ENCODE results near the gene ETV6.

- TF ChIP-seq POLR2AphosphoS5 (IDR thresholded peaks at IDR 0.05) (no peak), CTCF (IDR thresholded peaks at IDR 0.05) (no peak), POLR2A (IDR thresholded peaks at IDR 0.05) (no peak)
These were observed 156.2 kb downstream of the ETV6 start for GRCh38 chr12:11805680-11806079.

Measured in upper lobe of left lung (tissue), 4 donors.